Neural cell (in vitro differentiated cells): ENCODE data around the gene FBLN7. TPM values are rescaled to one million over a fixed set of nuclear protein-coding genes. Genes with fewer than 3 reads are reported as not detected.

Experiments used
- H2AFZ ChIP-seq: fragments of 200-600, 300-800 bp; sonication (generic), shearing (Covaris generic); 2 replicates; pipeline ENCODE4 v1.6.0; 2014; ENCODE audit warnings: low read depth, mild to moderate bottlenecking, antibody characterized with exemption, low read length, moderate library complexity
- H3F3A ChIP-seq: fragments of 200-600 bp; shearing (Covaris generic); 2 replicates; pipeline ENCODE4 v1.6.1; 2016; ENCODE audit warnings: mild to moderate bottlenecking, moderate library complexity, mixed read lengths, antibody characterized with exemption, low read length; ENCODE audit not compliant: insufficient read depth, poor library complexity, severe bottlenecking
- H3K27ac ChIP-seq: fragments of 200-600, 300-800 bp; sonication (generic), shearing (Covaris generic); 2 replicates; pipeline ENCODE4 v1.5.1; 2014; ENCODE audit warnings: mild to moderate bottlenecking, low read length, moderate library complexity
- H3K27me3 ChIP-seq: fragments of 300-800, 200-600 bp; sonication (generic), shearing (Covaris generic); 2 replicates; pipeline ENCODE4 v1.6.0; 2014; ENCODE audit warnings: mild to moderate bottlenecking, low read depth, low read length, moderate library complexity; ENCODE audit not compliant: insufficient read depth
- H3K36me3 ChIP-seq: fragments of 300-800, 200-600 bp; sonication (generic), shearing (Covaris generic); 2 replicates; pipeline ENCODE4 v1.5.1; 2014; ENCODE audit warnings: mild to moderate bottlenecking, antibody characterized with exemption, low read length, moderate library complexity; ENCODE audit not compliant: insufficient read depth
- H3K4me2 ChIP-seq: fragments of 300-800, 200-600 bp; sonication (generic), shearing (Covaris generic); 2 replicates; pipeline ENCODE4 v1.6.0; 2014; ENCODE audit warnings: mild to moderate bottlenecking, low read length
- H3K4me3 ChIP-seq: fragments of 300-800, 200-600 bp; sonication (generic), shearing (Covaris generic); 2 replicates; pipeline ENCODE4 v1.5.1; 2014; ENCODE audit warnings: mild to moderate bottlenecking, low read length, moderate library complexity
- H3K79me2 ChIP-seq: fragments of 200-600 bp; shearing (Covaris generic); replicated peaks from 2 replicates; pipeline ENCODE4 v1.6.0; 2014; ENCODE audit warnings: mild to moderate bottlenecking, low read length, moderate library complexity; ENCODE audit not compliant: insufficient read depth
- H3K9ac ChIP-seq: fragments of 300-800, 200-600 bp; sonication (generic), shearing (Covaris generic); 2 replicates; pipeline ENCODE4 v1.6.1; 2016; ENCODE audit warnings: mild to moderate bottlenecking, low read length, mixed read lengths
- H3K9me2 ChIP-seq: fragments of 200-600 bp; shearing (Covaris generic); 2 replicates; pipeline ENCODE4 v1.6.1; 2016; ENCODE audit warnings: mild to moderate bottlenecking, low read length, mixed read lengths; ENCODE audit not compliant: insufficient read depth
- H3K9me3 ChIP-seq: fragments of 200-600, 300-800 bp; sonication (generic), shearing (Covaris generic); 2 replicates; pipeline ENCODE4 v1.6.1; 2016; ENCODE audit warnings: mild to moderate bottlenecking, mixed run types, low read length, moderate library complexity, mixed read lengths
- H4K20me1 ChIP-seq: fragments of 200-600 bp; shearing (Covaris generic); 2 replicates; pipeline ENCODE4 v1.6.1; 2016; ENCODE audit warnings: mild to moderate bottlenecking, mixed run types; ENCODE audit not compliant: insufficient read depth
- CTCF ChIP-seq: fragments of 450-650 bp; IDR thresholded peaks from 2 replicates; pipeline ENCODE4 v1.5.1; 2014; ENCODE audit warnings: antibody characterized with exemption, mild to moderate bottlenecking, moderate library complexity; ENCODE audit not compliant: poor library complexity, severe bottlenecking
- EP300 ChIP-seq: fragments of 450-650 bp; conservative IDR thresholded peaks from 2 replicates; pipeline ENCODE4 v1.6.1; 2014; ENCODE audit warnings: antibody characterized with exemption, mild to moderate bottlenecking, moderate library complexity; ENCODE audit not compliant: poor library complexity, severe bottlenecking
- EZH2 ChIP-seq: fragments of 200-600, 300-800 bp; shearing (Covaris generic), sonication (generic); IDR thresholded peaks from 2 replicates; pipeline ENCODE4 v1.6.1; 2014; ENCODE audit warnings: antibody characterized with exemption, low read length, borderline replicate concordance, mild to moderate bottlenecking; ENCODE audit not compliant: insufficient read depth, poor library complexity, severe bottlenecking
- MXI1 ChIP-seq: fragments of 450-650 bp; conservative IDR thresholded peaks from 2 replicates; pipeline ENCODE4 v1.6.1; 2014; ENCODE audit warnings: antibody characterized with exemption, mild to moderate bottlenecking; ENCODE audit not compliant: poor library complexity, severe bottlenecking
- POLR2AphosphoS5 ChIP-seq: IDR thresholded peaks from 2 replicates; pipeline ENCODE4 v1.6.1; 2012
- RAD21 ChIP-seq: fragments of 450-650 bp; conservative IDR thresholded peaks from 2 replicates; pipeline ENCODE4 v1.6.1; 2014; ENCODE audit warnings: antibody characterized with exemption, mild to moderate bottlenecking, moderate library complexity
- REST ChIP-seq: IDR thresholded peaks from 2 replicates; pipeline ENCODE4 v1.6.1; 2012; ENCODE audit warnings: borderline replicate concordance
- SMC3 ChIP-seq: fragments of 450-650 bp; conservative IDR thresholded peaks from 2 replicates; pipeline ENCODE4 v1.6.1; 2014; ENCODE audit warnings: antibody characterized with exemption, mild to moderate bottlenecking, moderate library complexity; ENCODE audit not compliant: poor library complexity
- TAF1 ChIP-seq: IDR thresholded peaks from 2 replicates; pipeline ENCODE4 v1.6.1; 2012; ENCODE audit warnings: low read depth
- polyA plus RNA-seq: library from polyadenylated mRNA; depleted of rRNA; stranded (reverse); fragments of >200 nt; gene quantifications from 2 replicates; pipeline ENCODE4 v1.2.3, GENCODE V29; 2014

The FBLN7 gene
- polyA plus RNA-seq, 1 donor from 2014 or later = not detected

- no peak overlapping the region for H3K27ac ChIP-seq
- no peak for TF ChIP-seq SMC3
- no peak for TF ChIP-seq MXI1
- no peak for TF ChIP-seq TAF1
- TF ChIP-seq POLR2AphosphoS5 = no peak
- no peak for TF ChIP-seq EZH2
- no peak for TF ChIP-seq EP300
- no peak for TF ChIP-seq CTCF
- no peak for TF ChIP-seq REST
- no peak for TF ChIP-seq RAD21
- no peak overlapping the region for H2AFZ ChIP-seq
- H3K9me2 ChIP-seq = no peaks in the 10 kb centered on the region
- peaks cover 22% of the 10 kb centered on the region for H3K27me3 ChIP-seq
- H3F3A ChIP-seq = no peaks in the 10 kb centered on the region
- H4K20me1 ChIP-seq = no peaks in the 10 kb centered on the region
- H3K9ac ChIP-seq = no peak overlapping the region
- H3K79me2 ChIP-seq = no peaks in the 10 kb centered on the region
- no peaks in the 10 kb centered on the region for H3K36me3 ChIP-seq
- no peaks in the 10 kb centered on the region for H3K9me3 ChIP-seq
- no peak overlapping the region for H3K4me2 ChIP-seq
- no peak overlapping the region for H3K4me3 ChIP-seq
Observed at GRCh38 chr2:112140205-112140802, 2.1 kb downstream of the FBLN7 start.

GRCh38 chr2:112140899-112141625 is 2.9 kb downstream of the FBLN7 start:
- Histone ChIP-seq H3F3A (no peaks in the 10 kb centered on the region), H3K9me3 (no peaks in the 10 kb centered on the region), H3K4me2 (no peak overlapping the region), H4K20me1 (no peaks in the 10 kb centered on the region), H3K9ac (no peak overlapping the region), H3K79me2 (no peaks in the 10 kb centered on the region), H3K27me3 (peaks cover 22% of the 10 kb centered on the region), H2AFZ (no peak overlapping the region), H3K9me2 (no peaks in the 10 kb centered on the region), H3K27ac (no peak overlapping the region), H3K4me3 (no peak overlapping the region), H3K36me3 (no peaks in the 10 kb centered on the region)
- no peak for TF ChIP-seq EZH2
- no peak for TF ChIP-seq MXI1
- no peak for TF ChIP-seq REST
- TF ChIP-seq RAD21 = no peak
- no peak for TF ChIP-seq TAF1
- TF ChIP-seq CTCF = no peak
- no peak for TF ChIP-seq EP300
- TF ChIP-seq SMC3 = no peak
- no peak for TF ChIP-seq POLR2AphosphoS5
